EH (cell line): ENCODE results near the gene EDARADD.
"Not testable (repeated sequence)": the region's sequence is repeated elsewhere in the genome, so short reads cannot be mapped to it uniquely, and the experiment has no call there.

ENCODE experiments used
- DNase-seq: peaks from one replicate; pipeline ENCODE4 v3.0.0-alpha.2; 2015; ENCODE audit warnings: low read depth

Gene EDARADD

GRCh38 chr1:236393681-236394481 is at the start of gene EDARADD:
Gene EDARADD (plus strand): TSS chr1:236394286. CDS start chr1:236394445, 159 bp downstream.
- DNase-seq: peak; percentile 66

- peak; percentile 7 for DNase-seq
Measured at GRCh38 chr1:236345728-236346127, 48.4 kb upstream of the EDARADD start.

- DNase-seq: no peak
Measured at GRCh38 chr1:236348071-236348470, 46.0 kb upstream of the EDARADD start.

- DNase-seq: no peak
Measured at GRCh38 chr1:236350308-236350707, 43.8 kb upstream of the EDARADD start.

GRCh38 chr1:236351875-236352573 is 42.1 kb upstream of the EDARADD start:
- DNase-seq: no peak

- not testable (repeated sequence) for DNase-seq
Measured at GRCh38 chr1:236352747-236353146, 41.3 kb upstream of the EDARADD start.

GRCh38 chr1:236353813-236354212 is 40.3 kb upstream of the EDARADD start:
- no peak for DNase-seq

GRCh38 chr1:236354330-236355147 is 39.5 kb upstream of the EDARADD start:
- DNase-seq: peak; percentile 33

GRCh38 chr1:236356141-236356540 is 37.9 kb upstream of the EDARADD start:
- DNase-seq: no peak

- DNase-seq: no peak
Measured at GRCh38 chr1:236361909-236362590, 32.0 kb upstream of the EDARADD start.

GRCh38 chr1:236363237-236363636 is 30.8 kb upstream of the EDARADD start:
- no peak for DNase-seq

GRCh38 chr1:236365999-236366570 is 28.0 kb upstream of the EDARADD start:
- no peak for DNase-seq

GRCh38 chr1:236366681-236367080 is 27.4 kb upstream of the EDARADD start:
- DNase-seq: not testable (repeated sequence)

- no peak for DNase-seq
Measured at GRCh38 chr1:236370420-236370819, 23.7 kb upstream of the EDARADD start.

- no peak for DNase-seq
Measured at GRCh38 chr1:236371083-236371482, 23.0 kb upstream of the EDARADD start.

- no peak for DNase-seq
Measured at GRCh38 chr1:236377832-236378535, 16.1 kb upstream of the EDARADD start.

- DNase-seq: no peak
Measured at GRCh38 chr1:236381565-236382158, 12.4 kb upstream of the EDARADD start.

- no peak for DNase-seq
Measured at GRCh38 chr1:236388332-236388731, 5.8 kb upstream of the EDARADD start.

GRCh38 chr1:236389253-236389652 is 4.8 kb upstream of the EDARADD start:
- no peak for DNase-seq

- peak; percentile 21 for DNase-seq
Measured at GRCh38 chr1:236391008-236391407, 3.1 kb upstream of the EDARADD start.
